ENCODE data around the gene DAGLB. TPM values are rescaled to one million over a fixed set of nuclear protein-coding genes. Genes with fewer than 3 reads are reported as not detected.
A peak's percentile ranks its signal among the peaks of the same experiment; 100 is the strongest.

The DAGLB gene
- polyA plus RNA-seq, 3 donors = 15.2 to 47.0 (median 16.4) TPM

- peaks cover 65% of the 10 kb centered on the region for H3K4me1 Mint-ChIP-seq
- H3K9me3 Mint-ChIP-seq = no peaks in the 10 kb centered on the region
These were observed 4.3 kb downstream of the DAGLB start for GRCh38 chr7:6443372-6443941.

GRCh38 chr7:6442114-6442513 lies 5.6 kb downstream of the DAGLB start:
- no peak for TF ChIP-seq CTCF (IDR thresholded peaks at IDR 0.05)
- no peaks in the 10 kb centered on the region for H3K9me3 Mint-ChIP-seq
- intact Hi-C loops (cut with micrococcal nuclease) = no loop called here
- peaks cover 99% of the 10 kb centered on the region for H4K20me1 ChIP-seq (ENCODE audit: insufficient read depth, low read length)
- no CpG with 5 or more reads among the region's 10 CpGs for WGBS (ENCODE audit: insufficient coverage)
- H3K27me3 Mint-ChIP-seq (ENCODE audit: low read depth in 3 of 3) = peaks cover 0 to 2% (median 2%) of the 10 kb centered on the region in 3 donors
- peak overlapping the region; percentile 23 for H3K4me2 ChIP-seq (replicated peaks; ENCODE audit: extremely low read depth, low read length, poor library complexity, severe bottlenecking)
- peak overlapping the region in 1 of 2 donors; percentile 63 for H3K27ac ChIP-seq (ENCODE audit: low read depth in 1 of 2, low read length in 2 of 2)
- H3K27ac Mint-ChIP-seq = peak overlapping the region; percentile 46 to 93 (median 83)
- H3K4me1 ChIP-seq (ENCODE audit: control insufficient read depth in 1 of 2, insufficient read depth in 2 of 2, low read length in 2 of 2) = peaks cover 59 to 74% of the 10 kb centered on the region in 2 donors
- peaks cover 32 to 50% of the 10 kb centered on the region in 2 donors for H3K36me3 ChIP-seq (replicated peaks in 1 of 2; ENCODE audit: control insufficient read depth in 1 of 2, insufficient read depth in 2 of 2, low read length in 2 of 2)
- H3K4me3 ChIP-seq (replicated peaks in 1 of 3; ENCODE audit: low read depth in 2 of 3, low read length in 3 of 3) = peak overlapping the region in 1 of 3 experiments; percentile 35
- no peak overlapping the region for H3K9ac ChIP-seq (ENCODE audit: insufficient read depth, low read length, poor library complexity, severe bottlenecking)
- peaks cover 47 to 74% of the 10 kb centered on the region in 2 donors for H3K36me3 Mint-ChIP-seq
- no peak overlapping the region for H2AFZ ChIP-seq (ENCODE audit: insufficient read depth, low read depth, low read length, poor library complexity, severe bottlenecking)
- H3K9me3 ChIP-seq (replicated peaks in 1 of 2; ENCODE audit: control insufficient read depth in 1 of 2, insufficient read depth in 1 of 2, low read length in 2 of 2) = no peaks in the 10 kb centered on the region
- peak overlapping the region; percentile 40 to 52 for H3K4me3 Mint-ChIP-seq
- peak in 2 of 3 donors; percentile 37 to 55 for DNase-seq
- H3K79me2 ChIP-seq (ENCODE audit: insufficient read depth, low read length) = peaks cover 100% of the 10 kb centered on the region
- no peaks in the 10 kb centered on the region for H3K27me3 ChIP-seq (ENCODE audit: control insufficient read depth in 2 of 2, insufficient read depth in 2 of 2, low read length in 2 of 2)
- H3K4me1 Mint-ChIP-seq = peaks cover 75% of the 10 kb centered on the region

More at GRCh38 chr7:6443372-6443941, 4.3 kb downstream of the DAGLB start:
- peaks cover 49 to 67% of the 10 kb centered on the region in 2 donors for H3K4me1 ChIP-seq (ENCODE audit: control insufficient read depth in 1 of 2, insufficient read depth in 2 of 2, low read length in 2 of 2)
- WGBS (ENCODE audit: insufficient coverage) = 95% methylated on average over 4 of the region's 5 CpGs
- Mint-ChIP-seq H3K27me3 (ENCODE audit: low read depth in 3 of 3) (peaks cover 0 to 4% (median 4%) of the 10 kb centered on the region in 3 donors), H3K27ac (peak overlapping the region in 5 of 7 donors; percentile 2 to 85 (median 42)), H3K36me3 (peaks cover 47 to 67% of the 10 kb centered on the region in 2 donors), H3K4me3 (no peak overlapping the region)
- no peak overlapping the region for H2AFZ ChIP-seq (ENCODE audit: insufficient read depth, low read depth, low read length, poor library complexity, severe bottlenecking)
- H3K27me3 ChIP-seq (ENCODE audit: control insufficient read depth in 2 of 2, insufficient read depth in 2 of 2, low read length in 2 of 2) = no peaks in the 10 kb centered on the region
- H3K9me3 ChIP-seq (replicated peaks in 1 of 2; ENCODE audit: control insufficient read depth in 1 of 2, insufficient read depth in 1 of 2, low read length in 2 of 2) = no peaks in the 10 kb centered on the region
- intact Hi-C loops (cut with micrococcal nuclease) = no loop called here
- no peak overlapping the region for H3K27ac ChIP-seq (ENCODE audit: low read depth in 1 of 2, low read length in 2 of 2)
- no peak overlapping the region for H3K4me2 ChIP-seq (replicated peaks; ENCODE audit: extremely low read depth, low read length, poor library complexity, severe bottlenecking)
- H3K9ac ChIP-seq (ENCODE audit: insufficient read depth, low read length, poor library complexity, severe bottlenecking) = no peak overlapping the region
- peaks cover 32 to 50% of the 10 kb centered on the region in 2 donors for H3K36me3 ChIP-seq (replicated peaks in 1 of 2; ENCODE audit: control insufficient read depth in 1 of 2, insufficient read depth in 2 of 2, low read length in 2 of 2)
- H3K79me2 ChIP-seq (ENCODE audit: insufficient read depth, low read length) = peaks cover 93% of the 10 kb centered on the region
- DNase-seq = no peak
- H3K4me3 ChIP-seq (replicated peaks in 1 of 3; ENCODE audit: low read depth in 2 of 3, low read length in 3 of 3) = no peak overlapping the region
- no peak for TF ChIP-seq CTCF (IDR thresholded peaks at IDR 0.05)
- H4K20me1 ChIP-seq (ENCODE audit: insufficient read depth, low read length) = peaks cover 92% of the 10 kb centered on the region

Data from CD14-positive monocyte (primary cell).